HG02623 (cell line): Measurements from ENCODE around the gene PPIL1.
A peak's percentile ranks its signal among the peaks of the same experiment; 100 is the strongest.
"Not testable (repeated sequence)": the region's sequence is repeated elsewhere in the genome, so short reads cannot be mapped to it uniquely, and the experiment has no call there.

Source experiments
- ATAC-seq: cut with Tn5 transposase; IDR thresholded peaks from one replicate; pipeline ENCODE4 v1.9.1; 2021; ENCODE audit warnings: moderate library complexity; ENCODE audit not compliant: unreplicated experiment

PPIL1 gene

DNA sequence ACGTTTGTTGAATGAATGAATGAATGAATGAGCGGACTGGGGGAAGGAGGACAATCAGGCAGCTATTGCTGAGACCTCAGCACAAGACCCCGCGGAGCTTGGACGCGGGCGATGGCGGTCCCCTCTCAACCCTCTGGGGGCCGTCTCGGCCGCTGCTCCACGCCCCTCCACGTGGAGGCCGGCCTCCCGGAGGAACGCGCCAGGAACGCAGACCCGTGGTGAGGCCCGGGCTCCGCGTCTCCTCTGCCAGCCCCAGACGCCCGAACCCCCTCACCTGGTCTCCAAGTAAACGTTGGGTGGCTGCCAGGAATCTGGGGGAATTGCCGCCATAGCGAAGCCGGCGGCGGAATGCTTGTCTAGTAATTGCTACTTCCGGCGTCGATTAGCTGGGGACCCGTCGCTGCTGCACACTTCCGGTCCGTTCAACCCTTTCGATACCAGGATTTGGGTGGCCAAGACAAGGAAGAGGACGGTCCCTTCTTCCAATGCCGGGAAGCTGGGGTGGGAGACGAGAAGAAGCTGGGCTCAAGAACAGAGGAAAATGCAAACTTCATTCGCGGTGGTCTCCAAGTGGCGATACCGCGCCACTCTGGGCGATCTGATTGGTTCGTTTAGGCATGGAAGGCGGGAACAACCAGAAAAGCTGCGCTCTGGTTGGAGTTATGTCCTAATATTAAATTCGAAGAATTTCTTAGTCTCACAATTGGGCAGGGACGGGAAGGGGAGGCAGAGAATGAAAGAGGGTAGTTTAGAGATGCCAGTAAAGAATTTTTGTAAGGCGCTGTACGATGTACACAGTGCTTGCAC, at the start of gene PPIL1:
Gene PPIL1, minus strand, starts transcription at position 361 of the 807 bp plus-strand sequence. Its CDS starts 31 bp downstream, at position 330.
- peak; percentile 88 for ATAC-seq

DNA sequence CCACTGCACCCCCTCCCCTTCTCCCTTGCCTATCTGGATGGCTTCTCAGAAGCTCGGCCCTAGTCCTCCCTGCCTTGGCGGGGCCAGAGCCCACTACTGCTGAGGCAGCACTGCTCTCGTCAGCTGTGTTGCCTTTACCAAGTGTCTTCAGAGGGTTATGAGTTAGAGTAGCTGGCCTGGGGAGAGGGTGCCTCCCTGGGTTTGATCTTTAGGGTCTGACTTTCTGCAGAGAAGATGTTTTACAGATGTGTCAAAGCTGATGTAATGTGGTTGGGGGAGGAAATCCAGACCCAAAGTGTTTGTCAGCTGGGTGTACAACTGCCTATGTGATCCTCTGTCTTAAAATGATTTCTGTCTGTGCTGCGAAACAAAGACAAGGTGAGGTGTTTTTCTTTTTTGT, 49.5 kb upstream of the PPIL1 start:
- no peak for ATAC-seq

DNA sequence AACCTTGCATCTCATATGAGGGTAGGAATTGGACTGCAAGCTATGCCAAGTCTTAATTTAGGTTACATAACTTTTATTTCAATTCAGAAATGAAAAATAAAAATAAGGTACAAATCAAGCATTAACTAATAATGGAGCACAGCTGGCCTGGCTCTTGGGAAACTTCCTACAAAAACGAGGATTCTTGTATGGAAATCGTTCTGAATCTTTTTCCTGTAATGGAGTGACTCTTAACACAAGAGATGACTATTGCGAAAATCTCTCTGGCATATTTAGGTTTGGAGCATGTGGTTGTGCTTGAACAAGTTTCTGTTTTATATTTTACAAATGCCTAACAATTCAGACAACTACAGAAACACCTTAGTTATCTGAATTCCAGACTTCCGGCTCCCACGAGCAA, 45.9 kb upstream of the PPIL1 start:
- ATAC-seq, result no peak

DNA sequence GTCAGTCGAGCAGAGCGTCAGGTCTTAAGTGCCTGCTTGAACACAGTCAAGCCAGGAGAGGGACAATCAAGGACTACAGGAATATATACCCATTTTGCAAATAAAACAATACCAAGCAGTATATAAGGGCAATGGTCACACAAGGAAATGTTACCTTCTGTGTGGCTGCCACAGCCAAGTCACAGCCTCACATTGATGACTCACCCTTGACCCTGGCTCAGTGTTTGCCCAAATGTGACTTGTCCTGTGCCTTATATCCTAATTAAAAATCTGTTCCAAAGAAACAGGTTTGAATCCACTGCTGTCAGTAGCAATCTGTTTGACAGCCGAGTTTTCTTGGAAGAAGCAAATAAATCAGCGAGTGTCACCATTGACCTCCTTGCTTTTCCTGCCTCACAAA, 45.4 kb upstream of the PPIL1 start:
- no peak for ATAC-seq

DNA sequence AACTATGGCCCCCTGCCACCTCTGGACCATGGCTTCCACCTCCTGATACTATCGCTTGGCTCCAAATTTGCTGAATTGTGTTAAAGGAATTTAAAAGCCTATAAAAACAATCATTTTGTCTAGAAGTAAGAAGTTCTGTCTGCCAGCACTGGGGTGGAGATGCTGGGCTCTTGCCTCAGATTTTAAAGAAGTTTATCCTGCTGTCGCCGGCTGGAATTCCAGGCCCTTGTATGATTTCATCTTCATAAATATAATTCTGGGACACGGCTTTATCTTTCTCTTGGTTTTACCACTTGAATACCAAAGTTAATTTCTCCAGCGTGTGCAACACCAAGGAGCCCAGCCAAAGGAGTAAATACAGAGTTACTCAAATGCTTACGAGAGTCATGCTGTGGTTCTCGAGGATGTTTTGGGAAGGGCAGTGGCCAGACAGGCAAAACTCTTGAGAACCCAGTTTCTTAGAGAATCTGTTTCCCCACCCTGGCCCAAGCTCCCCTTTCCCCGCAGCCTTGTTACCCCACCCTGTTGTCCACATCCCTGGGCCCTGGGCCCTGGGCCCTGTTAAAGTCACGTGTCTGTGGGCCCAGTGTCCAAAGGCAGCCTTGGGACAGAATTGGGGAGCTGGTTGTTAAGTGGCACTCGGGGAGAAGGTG, 43.1 kb upstream of the PPIL1 start:
- ATAC-seq, result no peak

DNA sequence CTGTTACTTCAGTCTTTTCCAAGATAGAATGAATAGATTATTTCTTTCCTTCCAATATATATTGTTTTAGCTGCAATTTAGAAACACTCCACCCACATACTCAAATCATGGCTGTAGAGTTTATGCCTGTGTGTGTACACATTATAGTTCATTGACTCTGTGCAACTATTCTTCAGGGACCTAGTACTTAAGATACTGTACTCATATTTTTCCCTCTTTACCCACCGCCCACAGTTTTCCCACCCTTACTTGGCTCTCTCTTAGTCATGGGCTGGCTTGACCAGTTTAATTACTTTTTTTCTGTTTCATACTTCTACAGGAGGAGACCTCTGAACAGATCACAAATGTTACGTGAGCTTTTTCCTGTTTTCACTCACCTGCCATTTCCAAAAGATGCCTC, 41.5 kb upstream of the PPIL1 start:
- ATAC-seq, result no peak

DNA sequence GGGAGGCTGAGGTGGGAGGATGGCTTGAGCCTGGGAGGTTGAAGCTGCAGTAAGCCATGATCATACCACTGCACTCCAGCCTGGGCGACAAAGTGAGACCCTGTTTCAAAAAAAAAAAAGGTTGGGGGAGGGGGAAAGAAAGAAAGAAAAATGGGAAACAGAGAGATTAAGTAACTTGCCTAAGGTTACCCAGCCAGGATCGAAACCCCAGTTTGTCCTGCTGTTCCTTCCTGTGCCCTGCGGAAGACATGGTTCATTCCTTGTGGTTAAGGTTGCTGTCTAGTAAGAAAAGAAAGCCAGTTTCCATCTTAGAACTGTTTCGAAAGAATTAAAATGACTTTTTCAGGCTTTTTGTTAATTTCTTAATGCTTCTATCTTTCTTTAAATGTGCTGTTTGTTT, 41.0 kb upstream of the PPIL1 start:
- ATAC-seq, result no peak

DNA sequence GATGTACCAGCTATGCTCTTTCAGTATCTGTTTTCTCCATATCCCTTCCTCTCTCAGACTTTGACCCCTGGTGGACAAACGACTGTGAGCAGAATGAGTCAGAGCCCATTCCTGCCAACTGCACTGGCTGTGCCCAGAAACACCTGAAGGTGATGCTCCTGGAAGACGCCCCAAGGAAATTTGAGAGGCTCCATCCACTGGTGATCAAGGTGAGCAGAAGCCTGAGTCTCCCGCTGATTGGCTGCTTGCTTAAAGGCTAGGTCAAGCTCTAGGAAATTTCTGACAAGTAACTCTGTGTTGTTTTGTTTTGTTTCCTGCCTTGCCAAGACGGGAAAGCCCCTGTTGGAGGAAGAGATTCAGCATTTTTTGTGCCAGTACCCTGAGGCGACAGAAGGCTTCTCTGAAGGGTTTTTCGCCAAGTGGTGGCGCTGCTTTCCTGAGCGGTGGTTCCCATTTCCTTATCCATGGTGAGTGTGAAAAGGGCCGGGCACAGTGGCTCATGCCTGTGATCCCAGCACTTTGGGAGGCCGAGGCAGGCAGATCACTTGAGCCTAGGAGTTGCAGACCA, 39.7 kb upstream of the PPIL1 start:
- ATAC-seq, result no peak

DNA sequence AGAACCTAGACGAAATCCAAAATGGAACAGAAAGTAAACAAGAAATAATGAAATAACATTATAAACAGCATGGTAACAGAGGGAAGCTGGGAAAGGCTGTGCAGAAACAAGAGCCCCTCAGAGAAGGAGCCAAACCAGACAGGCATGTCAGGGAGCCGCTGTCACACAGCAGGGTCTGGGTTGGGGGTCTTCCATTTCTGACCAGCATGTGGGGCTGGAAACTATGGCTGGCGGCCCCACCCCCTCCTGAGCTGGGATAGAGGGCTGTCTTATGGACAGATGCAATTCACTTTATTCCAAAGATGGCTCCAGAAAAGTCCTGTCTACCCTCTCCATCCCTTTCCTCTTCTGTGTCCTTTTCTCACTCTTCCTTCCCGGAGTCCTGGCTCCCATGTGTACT, 38.5 kb upstream of the PPIL1 start:
- ATAC-seq, result no peak

DNA sequence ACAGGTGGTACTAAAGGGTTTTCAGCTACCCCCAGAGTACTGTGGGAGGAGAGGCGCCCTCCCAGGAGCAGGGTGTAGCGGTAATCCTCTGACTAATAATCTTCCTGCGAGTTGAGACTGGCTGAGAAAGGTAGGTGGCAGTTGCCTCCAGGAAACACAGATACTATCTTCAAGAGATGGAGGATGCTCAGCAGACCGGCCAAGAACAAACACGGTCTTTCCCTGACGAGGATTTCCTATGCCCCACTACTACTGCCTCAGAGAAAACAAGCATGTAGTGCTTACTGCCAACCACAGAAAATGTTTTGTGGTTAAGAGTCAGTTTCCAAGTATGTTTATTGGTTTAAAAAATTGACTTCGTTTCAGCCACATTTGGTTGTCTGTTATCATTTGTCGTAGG, 38.0 kb upstream of the PPIL1 start:
- peak; percentile 68 for ATAC-seq

DNA sequence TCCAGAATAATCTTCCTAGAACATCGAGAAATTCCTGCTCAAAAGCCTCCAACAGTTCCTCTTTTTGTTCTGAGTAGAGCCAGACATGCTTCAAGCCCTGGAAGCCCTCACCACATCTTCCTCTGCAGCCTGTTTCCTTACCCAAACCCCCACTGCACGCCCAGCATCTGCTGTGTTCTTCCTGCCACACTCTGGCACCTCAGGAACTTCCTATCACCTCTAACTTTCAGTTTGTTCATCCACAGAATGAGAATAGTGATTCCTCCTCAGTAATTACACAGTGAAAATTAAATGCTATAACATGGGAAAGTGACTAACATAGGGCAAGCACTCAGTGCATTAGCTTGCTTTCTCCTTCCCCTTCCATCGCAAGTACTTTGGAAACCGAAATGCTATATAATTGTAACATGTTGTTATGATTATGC, 37.4 kb upstream of the PPIL1 start:
- ATAC-seq, result no peak

DNA sequence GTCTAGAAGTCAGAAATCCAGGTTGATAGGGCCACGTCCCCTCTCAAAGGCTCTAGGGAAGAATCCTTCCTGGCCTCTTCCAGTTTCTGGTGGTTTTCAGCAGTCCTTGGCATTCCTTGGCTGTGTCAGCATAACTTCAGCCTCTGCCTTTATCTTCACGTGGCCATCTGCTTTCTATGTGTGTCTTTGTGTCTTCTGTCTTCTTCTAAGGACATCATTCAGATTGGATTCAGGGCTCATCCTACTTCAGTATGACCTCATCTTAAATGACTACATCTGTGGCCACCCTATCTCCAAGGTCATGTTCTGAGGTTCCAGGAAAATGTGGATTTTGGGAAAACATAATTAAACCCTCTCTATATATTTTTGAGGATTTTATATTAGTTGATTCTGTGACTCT, 34.1 kb upstream of the PPIL1 start:
- no peak for ATAC-seq

DNA sequence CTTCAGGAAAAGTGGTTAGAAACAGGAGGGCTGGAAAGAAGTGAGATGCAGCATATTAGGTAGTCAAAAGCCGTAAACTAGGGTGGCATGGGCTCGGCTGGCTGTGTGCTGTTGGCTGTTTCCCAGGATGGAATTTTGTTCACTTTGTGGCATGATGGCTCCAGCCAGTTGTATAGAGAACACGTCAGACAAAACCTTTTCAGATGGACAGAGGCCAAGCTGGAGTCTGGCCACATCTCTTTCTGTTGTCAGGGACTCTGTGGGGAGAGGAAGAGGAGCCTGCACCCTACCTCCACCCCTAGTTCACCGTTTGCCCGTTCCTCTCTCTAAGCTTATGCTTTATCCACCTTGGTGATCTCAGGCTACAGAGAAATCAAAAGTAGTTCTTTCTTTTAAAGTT, 33.2 kb upstream of the PPIL1 start:
- ATAC-seq, result no peak

DNA sequence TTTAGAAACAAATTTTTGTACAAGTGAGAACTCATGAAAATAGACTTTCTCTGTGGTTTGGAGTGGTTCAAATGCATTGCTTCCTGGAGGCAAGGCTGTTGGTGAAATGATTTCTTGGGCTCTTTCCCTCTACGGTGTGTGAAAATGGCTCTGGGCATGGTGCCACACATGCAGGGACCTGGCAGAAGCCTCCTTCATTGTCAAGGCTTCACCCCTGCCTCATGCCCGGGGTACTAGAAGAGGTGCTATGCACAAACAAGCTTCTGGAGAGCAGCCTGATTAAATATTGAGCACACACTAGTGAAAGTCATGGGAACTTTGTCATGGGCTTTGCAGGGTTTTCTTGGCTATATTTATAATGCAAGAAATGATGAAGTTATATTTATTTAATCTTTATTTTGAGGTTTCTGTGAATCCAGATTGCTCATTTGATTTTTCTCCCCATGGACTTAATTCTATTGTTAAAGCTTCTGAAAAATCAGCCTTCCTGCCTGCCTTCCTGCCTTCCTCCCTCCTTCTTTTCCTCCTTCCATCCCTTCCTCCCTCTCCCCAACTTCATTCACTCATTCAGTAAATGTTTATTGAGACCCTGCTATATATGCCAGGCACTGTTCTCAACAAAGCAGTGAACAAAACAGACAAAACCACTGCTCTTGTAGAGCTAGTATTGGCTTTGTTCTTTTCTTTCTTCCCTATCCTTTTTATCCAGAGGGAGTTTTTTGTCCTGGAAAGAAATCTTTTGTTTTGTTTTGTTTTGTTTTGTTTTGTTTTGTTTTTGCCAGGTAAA, 32.1 kb upstream of the PPIL1 start:
- ATAC-seq, result no peak

DNA sequence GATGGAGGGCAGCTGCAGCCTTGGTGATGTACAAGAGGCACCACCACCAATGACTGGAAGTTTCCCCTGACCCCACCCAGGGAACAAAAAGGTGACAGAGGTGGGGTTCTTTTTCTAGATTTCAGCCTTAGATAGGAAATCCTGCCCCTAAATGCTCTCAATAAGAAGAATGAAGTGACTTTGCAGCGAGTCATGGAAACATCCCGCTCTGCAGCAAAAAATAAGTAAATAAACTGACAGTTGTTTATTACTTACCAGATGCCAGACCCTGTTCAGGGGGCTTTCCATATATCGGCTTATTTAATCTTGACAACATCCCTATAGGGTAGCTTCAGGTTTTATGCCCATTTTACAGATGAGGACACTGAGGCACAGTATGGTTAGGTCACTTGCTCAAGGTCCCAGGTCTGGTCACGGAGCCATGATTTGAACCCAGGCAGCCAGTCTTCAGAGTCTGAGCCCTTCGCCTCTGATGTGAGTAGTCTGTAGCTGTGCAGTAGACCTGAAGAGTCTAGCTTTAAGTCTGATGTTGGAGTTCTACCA, 30.3 kb upstream of the PPIL1 start:
- ATAC-seq, result no peak

DNA sequence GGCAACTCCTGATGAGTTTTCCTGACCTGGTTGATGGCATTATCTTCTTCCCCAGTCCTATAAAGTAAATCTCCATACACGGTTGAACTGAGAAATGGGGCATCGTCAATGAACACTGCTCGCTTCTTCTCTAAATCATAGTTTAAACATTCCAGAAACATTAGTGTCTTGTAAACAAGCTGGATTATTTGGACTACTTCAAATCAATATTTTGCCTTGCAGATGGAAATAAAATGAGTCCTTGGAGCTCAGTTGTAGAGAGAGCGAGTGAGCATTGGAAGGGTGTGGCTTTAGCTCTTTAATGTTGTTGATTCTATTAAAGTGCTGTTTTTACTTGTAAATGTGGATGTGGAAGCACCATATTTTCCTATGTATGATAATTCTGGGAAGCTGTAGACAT, 29.5 kb upstream of the PPIL1 start:
- no peak for ATAC-seq

DNA sequence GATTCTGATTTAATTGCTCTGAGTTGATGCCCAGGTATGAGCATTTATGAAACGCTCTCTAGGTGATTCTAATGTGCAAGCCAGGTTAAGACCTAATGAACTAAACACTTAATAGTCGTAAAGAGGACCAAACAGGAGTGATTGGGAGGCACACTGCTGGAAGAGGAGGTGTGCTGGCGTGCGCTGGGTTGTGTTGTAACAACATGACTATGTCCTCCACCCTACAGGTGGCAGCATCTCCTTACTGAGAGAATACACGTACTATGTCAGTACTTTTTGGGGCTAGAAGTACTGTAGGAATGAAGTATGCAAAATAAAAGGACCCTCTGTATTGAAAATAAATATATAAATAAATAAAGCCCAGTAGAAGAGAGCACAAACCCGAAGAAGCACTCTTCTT, 23.0 kb upstream of the PPIL1 start:
- ATAC-seq, result no peak

DNA sequence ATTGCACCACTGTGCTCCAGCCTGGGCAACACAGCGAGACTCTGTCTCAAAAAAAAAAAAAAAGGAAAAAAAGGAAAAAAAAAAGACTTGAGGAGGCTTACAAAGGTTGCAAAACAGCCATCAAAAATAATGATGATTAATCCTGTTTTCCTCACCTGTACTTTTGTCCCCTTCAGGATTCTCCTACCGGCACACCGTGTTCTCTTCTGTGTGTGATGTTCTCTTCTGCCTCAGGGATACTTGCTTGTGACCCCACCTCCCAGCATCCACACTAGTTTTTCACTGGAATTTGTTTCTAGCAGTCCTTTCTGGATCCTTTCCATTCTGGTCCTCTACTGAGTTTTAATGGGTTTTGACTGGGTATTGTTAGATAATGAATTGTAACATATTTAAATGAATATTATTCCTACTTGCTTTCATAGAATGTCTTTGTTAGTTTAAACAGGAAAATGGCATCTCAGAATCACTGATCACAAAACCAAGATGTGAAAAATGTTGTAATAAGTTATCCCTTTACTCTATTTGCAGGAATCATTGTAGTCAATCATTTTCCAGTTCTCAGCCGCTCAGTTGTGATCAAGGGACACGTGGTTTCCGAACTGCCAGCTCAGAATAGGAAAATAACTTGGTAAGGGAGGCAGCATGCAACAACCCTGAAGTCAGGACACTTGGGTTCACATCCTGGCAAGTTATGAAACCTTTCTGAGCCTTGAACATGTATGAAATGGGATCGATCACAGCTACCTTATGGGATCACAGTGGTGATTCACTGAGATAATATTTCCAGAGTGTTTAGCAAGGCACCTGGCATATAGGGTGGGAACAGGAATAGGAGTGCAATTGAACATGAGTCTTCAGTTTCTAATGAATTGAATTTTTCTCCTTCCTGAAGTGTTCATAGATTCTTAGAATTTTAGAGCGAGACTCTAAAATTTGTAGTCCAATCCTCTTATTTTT, 19.7 kb upstream of the PPIL1 start:
- no peak for ATAC-seq

DNA sequence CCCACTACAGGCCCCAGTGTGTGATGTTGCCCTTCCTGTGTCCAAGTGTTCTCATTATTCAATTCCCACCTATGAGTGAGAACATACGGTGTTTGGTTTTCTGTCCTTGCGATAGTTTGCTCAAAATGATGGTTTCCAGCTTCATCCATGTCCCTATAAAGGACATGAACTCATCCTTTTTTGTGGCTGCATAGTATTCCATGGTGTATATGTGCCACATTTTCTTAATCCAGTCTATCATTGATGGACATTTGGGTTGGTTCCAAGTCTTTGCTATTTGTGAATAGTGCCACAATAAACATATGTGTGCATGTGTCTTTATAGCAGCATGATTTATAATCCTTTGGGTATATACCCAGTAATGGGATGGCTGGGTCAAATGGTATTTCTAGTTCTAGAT, 16.6 kb upstream of the PPIL1 start:
- ATAC-seq, result not testable (repeated sequence)

DNA sequence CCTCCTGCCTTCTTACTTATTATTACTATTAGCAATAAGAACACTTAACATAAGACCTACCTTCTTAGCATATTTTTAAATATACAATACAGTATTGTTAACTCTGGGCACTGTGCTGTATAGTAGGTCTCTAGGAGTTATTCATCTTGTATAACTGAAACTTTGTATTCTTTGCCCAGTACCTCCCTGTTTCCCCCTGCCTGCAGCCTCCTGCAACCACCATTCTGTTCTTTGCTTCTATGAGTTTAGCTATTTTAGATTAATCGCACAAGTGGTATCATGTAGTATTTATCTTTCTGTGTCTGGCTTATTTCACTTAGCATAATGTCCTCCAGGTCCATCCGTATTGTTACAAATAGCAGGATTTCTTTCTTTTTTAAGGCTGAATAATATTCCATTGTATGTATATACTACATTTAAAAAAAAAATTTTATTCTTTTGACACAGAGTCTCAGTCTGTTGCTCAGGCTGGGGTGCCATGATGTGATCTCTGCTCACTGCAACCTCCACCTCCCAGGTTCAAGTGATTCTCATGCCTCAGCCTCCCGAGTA, 15.6 kb upstream of the PPIL1 start:
- no peak for ATAC-seq
